ENCODE data around the gene FBXL13.
"Not testable (repeated sequence)": the region's sequence is repeated elsewhere in the genome, so short reads cannot be mapped to it uniquely, and the experiment has no call there.

FBXL13 gene

GRCh38 chr7:103034318-103034717 lies 40.3 kb downstream of the FBXL13 start:
- H3K27me3 ChIP-seq (ENCODE audit: low read depth); DNase-seq (ENCODE audit: low spot score in 2 of 2); in situ Hi-C loops (cut with MboI; ENCODE audit: low sequenced_read_pairs): not testable (repeated sequence)

DNA sequence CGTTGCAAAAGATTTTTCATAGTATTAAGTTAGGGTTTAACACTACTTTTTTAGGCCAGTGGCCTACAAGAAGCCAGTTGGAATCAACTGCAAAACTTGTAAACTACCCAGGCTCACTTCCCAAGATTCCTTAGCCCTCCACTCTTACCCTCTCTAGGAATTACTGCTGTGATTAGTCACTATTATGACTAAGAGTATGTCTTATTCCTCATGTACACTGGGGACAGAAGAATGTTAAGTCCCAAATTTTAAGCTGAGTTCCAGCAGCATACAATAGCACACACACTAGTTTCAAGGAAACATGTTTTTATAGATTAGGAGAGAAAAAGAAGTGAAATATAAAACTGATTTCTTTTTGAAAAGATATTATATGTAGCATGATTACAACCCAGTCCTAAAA lies 42.8 kb downstream of the FBXL13 start:
- Histone ChIP-seq H3K9me3 (no peaks in the 10 kb centered on the region), H3K4me3 (no peak overlapping the region), H3K27me3 (ENCODE audit: low read depth) (no peaks in the 10 kb centered on the region), H3K36me3 (replicated peaks) (no peaks in the 10 kb centered on the region), H3K4me1 (no peaks in the 10 kb centered on the region)
- DNase-seq (ENCODE audit: low spot score in 2 of 2): no peak
- in situ Hi-C loops (cut with MboI; ENCODE audit: low sequenced_read_pairs): no loop called here

More at GRCh38 chr7:103034318-103034717, 40.3 kb downstream of the FBXL13 start:
- not testable (repeated sequence) for H3K4me3 ChIP-seq; H3K9me3 ChIP-seq; H3K36me3 ChIP-seq (replicated peaks); H3K4me1 ChIP-seq

DNA sequence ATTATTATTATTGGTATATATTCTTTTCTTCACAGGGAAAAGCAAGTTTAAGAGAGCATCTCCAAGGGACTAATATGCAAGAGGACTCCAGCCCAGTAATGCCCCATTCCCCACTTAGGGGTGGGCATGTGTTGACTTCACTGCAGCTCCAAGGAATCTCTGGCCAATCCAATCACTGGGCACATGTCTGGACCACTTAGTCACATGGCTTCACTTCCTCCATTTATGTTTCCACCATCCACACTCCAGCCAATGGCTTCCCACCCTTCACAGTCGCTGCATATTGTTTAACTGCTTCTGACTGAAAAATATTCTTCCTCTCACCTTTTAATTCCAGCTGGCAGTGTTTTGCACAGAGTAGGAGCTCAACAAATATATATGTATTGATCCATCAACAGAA lies 43.6 kb downstream of the FBXL13 start:
- H3K27me3 ChIP-seq (ENCODE audit: low read depth): no peaks in the 10 kb centered on the region
- H3K9me3 ChIP-seq: no peaks in the 10 kb centered on the region
- in situ Hi-C loops (cut with MboI; ENCODE audit: low sequenced_read_pairs): no loop called here
- H3K4me1 ChIP-seq: no peaks in the 10 kb centered on the region
- no peak overlapping the region for H3K4me3 ChIP-seq
- DNase-seq (ENCODE audit: low spot score in 2 of 2): no peak
- no peaks in the 10 kb centered on the region for H3K36me3 ChIP-seq (replicated peaks)

- 0 out of 2 replicates have a peak, but pooled peaks cover 3% of the 10 kb centered on the region for H3K9me3 ChIP-seq
- H3K36me3 ChIP-seq (replicated peaks): no peaks in the 10 kb centered on the region
- in situ Hi-C loops (cut with MboI; ENCODE audit: low sequenced_read_pairs): no loop called here
- H3K27me3 ChIP-seq (ENCODE audit: low read depth): peaks cover 3% of the 10 kb centered on the region; the same call in 1 of the 2 replicates
- no peaks in the 10 kb centered on the region for H3K4me1 ChIP-seq
- no peak overlapping the region for H3K4me3 ChIP-seq
- DNase-seq (ENCODE audit: low spot score in 2 of 2): no peak
These were observed 49.3 kb downstream of the FBXL13 start for GRCh38 chr7:103025341-103025740.

DNA sequence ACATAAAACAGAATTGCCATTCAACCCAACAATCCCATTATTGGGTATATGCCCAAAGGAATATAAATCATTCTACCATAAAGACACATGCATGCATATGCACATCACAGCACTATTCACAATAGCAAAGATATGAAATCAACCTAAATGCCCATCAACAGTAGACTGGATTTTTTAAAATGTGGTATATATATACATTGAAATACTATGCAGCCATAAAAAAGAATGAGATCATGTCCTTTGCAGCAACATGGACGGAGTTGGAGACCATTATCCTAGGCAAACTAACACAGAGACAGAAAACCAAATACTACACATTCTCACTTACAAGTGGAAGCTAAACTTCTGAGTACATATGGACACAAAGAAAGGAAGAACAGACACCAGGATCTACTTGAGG lies 51.0 kb downstream of the FBXL13 start:
- DNase-seq (ENCODE audit: low spot score in 2 of 2); H3K4me1 ChIP-seq; H3K9me3 ChIP-seq; H3K27me3 ChIP-seq (ENCODE audit: low read depth); in situ Hi-C loops (cut with MboI; ENCODE audit: low sequenced_read_pairs); H3K36me3 ChIP-seq (replicated peaks); H3K4me3 ChIP-seq: not testable (repeated sequence)

- H3K27me3 ChIP-seq (ENCODE audit: low read depth); DNase-seq (ENCODE audit: low spot score in 2 of 2); H3K4me3 ChIP-seq; in situ Hi-C loops (cut with MboI; ENCODE audit: low sequenced_read_pairs); H3K36me3 ChIP-seq (replicated peaks); H3K4me1 ChIP-seq; H3K9me3 ChIP-seq: not testable (repeated sequence)
These were observed 53.1 kb downstream of the FBXL13 start for GRCh38 chr7:103021490-103021889.

DNA sequence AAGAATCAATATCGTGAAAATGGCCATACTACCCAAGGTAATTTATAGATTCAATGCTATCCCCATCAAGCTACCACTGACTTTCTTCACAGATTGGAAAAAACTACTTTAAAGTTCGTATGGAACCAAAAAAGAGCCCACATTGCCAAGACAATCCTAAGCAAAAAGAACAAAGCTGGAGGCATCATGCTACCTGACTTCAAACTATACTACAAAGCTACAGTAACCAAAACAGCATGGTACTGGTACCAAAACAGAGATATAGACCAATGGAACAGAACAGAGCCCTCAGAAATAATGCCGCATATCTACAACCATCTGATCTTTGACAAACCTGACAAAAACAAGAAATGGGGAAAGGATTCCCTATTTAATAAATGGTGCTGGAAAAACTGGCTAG lies 53.7 kb downstream of the FBXL13 start:
- H3K4me1 ChIP-seq; DNase-seq (ENCODE audit: low spot score in 2 of 2); H3K9me3 ChIP-seq; in situ Hi-C loops (cut with MboI; ENCODE audit: low sequenced_read_pairs); H3K36me3 ChIP-seq (replicated peaks); H3K27me3 ChIP-seq (ENCODE audit: low read depth); H3K4me3 ChIP-seq: not testable (repeated sequence)

- H3K36me3 ChIP-seq (replicated peaks); H3K9me3 ChIP-seq; H3K4me1 ChIP-seq; in situ Hi-C loops (cut with MboI; ENCODE audit: low sequenced_read_pairs); H3K27me3 ChIP-seq (ENCODE audit: low read depth); DNase-seq (ENCODE audit: low spot score in 2 of 2); H3K4me3 ChIP-seq: not testable (repeated sequence)
These were observed 56.3 kb downstream of the FBXL13 start for GRCh38 chr7:103018295-103018694.

GRCh38 chr7:103011650-103012049 lies 62.9 kb downstream of the FBXL13 start:
- Histone ChIP-seq H3K36me3 (replicated peaks) (no peaks in the 10 kb centered on the region), H3K9me3 (no peaks in the 10 kb centered on the region), H3K4me1 (no peaks in the 10 kb centered on the region), H3K4me3 (no peak overlapping the region), H3K27me3 (ENCODE audit: low read depth) (no peaks in the 10 kb centered on the region)
- no peak for DNase-seq (ENCODE audit: low spot score in 2 of 2)
- in situ Hi-C loops (cut with MboI; ENCODE audit: low sequenced_read_pairs): no loop called here

GRCh38 chr7:103010211-103010610 lies 64.4 kb downstream of the FBXL13 start:
- Histone ChIP-seq H3K36me3 (replicated peaks) (no peaks in the 10 kb centered on the region), H3K9me3 (no peaks in the 10 kb centered on the region), H3K27me3 (ENCODE audit: low read depth) (no peaks in the 10 kb centered on the region), H3K4me1 (no peaks in the 10 kb centered on the region), H3K4me3 (no peak overlapping the region)
- in situ Hi-C loops (cut with MboI; ENCODE audit: low sequenced_read_pairs): no loop called here
- no peak for DNase-seq (ENCODE audit: low spot score in 2 of 2)

DNA sequence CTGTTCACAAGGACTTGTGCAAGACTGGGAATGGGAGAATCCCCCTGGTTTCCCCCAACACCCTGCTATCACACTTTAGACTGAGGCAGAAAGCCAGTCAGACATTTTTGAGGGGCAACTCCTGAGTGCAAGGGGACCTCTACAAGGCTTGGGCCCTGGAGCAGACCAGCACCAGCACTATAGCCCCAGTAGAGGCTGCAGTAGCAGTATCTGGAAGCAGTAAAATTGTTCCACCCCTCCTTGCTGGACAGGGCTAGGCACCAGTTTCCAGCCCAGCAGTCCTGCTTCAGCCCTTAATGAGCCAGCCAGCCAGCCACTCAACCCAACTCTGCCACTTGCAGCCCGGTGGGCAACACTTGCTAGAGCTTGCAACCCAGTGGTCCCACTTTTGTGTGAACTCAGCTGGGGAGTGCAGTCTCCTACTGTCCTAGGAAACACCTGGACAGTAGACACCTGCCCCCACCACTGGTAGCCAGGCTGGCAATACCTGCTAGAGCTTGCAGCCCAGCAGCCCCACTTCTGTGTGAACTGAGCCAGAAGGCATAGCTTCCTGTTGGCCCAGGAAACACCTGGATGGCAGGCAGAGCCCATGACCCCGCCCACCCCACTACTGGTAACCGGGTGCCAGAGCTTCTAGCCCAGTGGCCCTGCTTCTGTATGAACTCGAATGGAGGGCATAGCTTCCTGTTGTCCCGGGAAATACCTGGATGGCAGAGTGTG lies 65.0 kb downstream of the FBXL13 start:
- in situ Hi-C loops (cut with MboI; ENCODE audit: low sequenced_read_pairs): no loop called here
- DNase-seq (ENCODE audit: low spot score in 2 of 2): no peak
- H3K27me3 ChIP-seq (ENCODE audit: low read depth): no peaks in the 10 kb centered on the region
- H3K9me3 ChIP-seq: no peaks in the 10 kb centered on the region
- H3K4me3 ChIP-seq: no peak overlapping the region
- no peaks in the 10 kb centered on the region for H3K4me1 ChIP-seq
- no peaks in the 10 kb centered on the region for H3K36me3 ChIP-seq (replicated peaks)

DNA sequence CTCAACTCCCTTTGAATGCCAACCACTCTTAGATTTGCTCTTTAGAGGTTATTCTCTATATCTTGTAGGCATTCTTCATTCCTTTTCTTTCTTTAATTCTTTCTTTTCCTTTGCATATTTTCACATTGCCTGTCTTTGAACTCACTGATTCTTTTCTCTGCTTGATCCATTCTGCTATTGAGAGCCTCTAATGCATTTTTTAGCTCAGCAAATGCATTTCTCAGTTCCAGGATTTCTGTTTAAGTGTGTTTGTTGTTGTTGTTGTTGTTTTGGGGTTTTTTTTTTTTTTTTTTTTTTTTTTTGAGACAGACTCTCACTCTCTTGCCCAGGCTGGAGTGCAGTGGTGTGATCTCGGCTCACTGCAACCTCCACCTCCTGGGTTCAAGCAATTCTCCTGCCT lies 71.6 kb downstream of the FBXL13 start:
- in situ Hi-C loops (cut with MboI; ENCODE audit: low sequenced_read_pairs): no loop called here
- Histone ChIP-seq H3K36me3 (replicated peaks) (no peaks in the 10 kb centered on the region), H3K27me3 (ENCODE audit: low read depth) (no peaks in the 10 kb centered on the region), H3K4me3 (no peak overlapping the region), H3K9me3 (no peaks in the 10 kb centered on the region), H3K4me1 (no peaks in the 10 kb centered on the region)
- no peak for DNase-seq (ENCODE audit: low spot score in 2 of 2)

GRCh38 chr7:103001210-103001609 lies 73.4 kb downstream of the FBXL13 start:
- no peak for DNase-seq (ENCODE audit: low spot score in 2 of 2)
- no peaks in the 10 kb centered on the region for H3K27me3 ChIP-seq (ENCODE audit: low read depth)
- no peaks in the 10 kb centered on the region for H3K36me3 ChIP-seq (replicated peaks)
- H3K4me3 ChIP-seq: no peak overlapping the region
- H3K4me1 ChIP-seq: no peaks in the 10 kb centered on the region
- H3K9me3 ChIP-seq: no peaks in the 10 kb centered on the region
- in situ Hi-C loops (cut with MboI; ENCODE audit: low sequenced_read_pairs): no loop called here

DNA sequence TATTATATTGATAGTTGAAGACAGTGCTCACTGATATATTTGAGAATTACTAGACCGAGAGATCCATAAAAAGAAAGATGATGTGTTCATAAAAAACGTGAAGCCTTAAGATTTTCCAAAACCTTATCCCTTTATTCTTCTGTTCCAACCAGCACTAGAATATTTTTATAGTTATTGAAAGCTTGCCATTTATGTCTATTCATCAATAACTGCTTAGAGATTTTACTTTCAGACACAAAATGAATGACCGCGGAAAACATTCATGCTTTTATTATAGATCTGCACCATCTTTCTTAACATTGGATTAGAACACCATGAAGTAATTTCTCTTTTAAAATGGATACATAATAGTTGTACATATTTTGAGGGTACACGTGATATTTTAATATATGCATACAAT lies 77.6 kb downstream of the FBXL13 start:
- Histone ChIP-seq H3K27me3 (ENCODE audit: low read depth) (no peaks in the 10 kb centered on the region), H3K9me3 (peaks cover 4% of the 10 kb centered on the region; the same call in 1 of the 2 replicates), H3K4me1 (no peaks in the 10 kb centered on the region), H3K4me3 (no peak overlapping the region), H3K36me3 (replicated peaks) (no peaks in the 10 kb centered on the region)
- no peak for DNase-seq (ENCODE audit: low spot score in 2 of 2)
- in situ Hi-C loops (cut with MboI; ENCODE audit: low sequenced_read_pairs): no loop called here

GRCh38 chr7:102995609-102996008 lies 79.0 kb downstream of the FBXL13 start:
- H3K4me1 ChIP-seq; H3K36me3 ChIP-seq (replicated peaks); DNase-seq (ENCODE audit: low spot score in 2 of 2); H3K27me3 ChIP-seq (ENCODE audit: low read depth); in situ Hi-C loops (cut with MboI; ENCODE audit: low sequenced_read_pairs); H3K4me3 ChIP-seq; H3K9me3 ChIP-seq: not testable (repeated sequence)
